H1 (cell line): ENCODE results near the gene SRCIN1. TPM values are rescaled to one million over a fixed set of nuclear protein-coding genes. Genes with fewer than 3 reads are reported as not detected.

Experiments used
- CTCF ChIA-PET: fragments of 300-600 bp; sonication (Branson Sonifier 250); formaldehyde crosslinking; loops from one replicate; lab custom pipeline; 2021; ENCODE audit not compliant: partially characterized antibody; lab: Charles Lee
- POLR2A ChIA-PET: fragments of 300-600 bp; sonication (Branson Sonifier 250); formaldehyde crosslinking; loops from one replicate; lab custom pipeline; 2021; ENCODE audit warnings: inconsistent platforms; ENCODE audit not compliant: partially characterized antibody; lab: Charles Lee
- DNase-seq, 2 experiments: peaks; one replicate each; pipeline versions ENCODE4 v3.0.0 to v3.0.0-alpha.2; 2010 to 2022; ENCODE audit warnings: low spot score in 2 of 2, low read depth in 1 of 2, mixed read lengths in 1 of 2
- FAIRE-seq: peaks from 2 replicates; lab custom pipeline; 2011; peaks lifted over from hg19 to GRCh38; lab: Jason Lieb, UNC
- H2AFZ ChIP-seq: 2 replicates; pipeline ENCODE4 v1.8.1; 2012; ENCODE audit warnings: low read length, inconsistent platforms
- H2AK5ac ChIP-seq: 2 replicates; pipeline ENCODE4 v1.6.1; 2013; ENCODE audit warnings: low read depth, low read length
- H2BK120ac ChIP-seq: replicated peaks from 2 replicates; pipeline ENCODE3; 2013; ENCODE audit warnings: low read depth, low read length, inconsistent platforms
- H2BK12ac ChIP-seq: 2 replicates; pipeline ENCODE4 v1.6.1; 2013; ENCODE audit warnings: low read depth, low read length
- H2BK15ac ChIP-seq: 2 replicates; pipeline ENCODE4 v1.6.1; 2013; ENCODE audit warnings: low read length
- H2BK20ac ChIP-seq: 2 replicates; pipeline ENCODE4 v1.6.1; 2013; ENCODE audit warnings: low read length
- H2BK5ac ChIP-seq: 2 replicates; pipeline ENCODE4 v1.6.1; 2013; ENCODE audit warnings: low read depth, low read length
- H3K14ac ChIP-seq: 2 replicates; pipeline ENCODE4 v1.6.1; 2013; ENCODE audit warnings: inconsistent platforms; ENCODE audit not compliant: insufficient read length
- H3K18ac ChIP-seq: 2 replicates; pipeline ENCODE4 v1.6.1; 2013; ENCODE audit warnings: low read length; ENCODE audit errors: extremely low read depth
- H3K23ac ChIP-seq: 2 replicates; pipeline ENCODE4 v1.6.1; 2013; ENCODE audit warnings: inconsistent platforms; ENCODE audit not compliant: insufficient read length
- H3K23me2 ChIP-seq: 2 replicates; pipeline ENCODE4 v1.6.1; 2013; ENCODE audit warnings: low read depth, low read length
- H3K27ac ChIP-seq: 2 replicates; pipeline ENCODE4 v1.6.1; 2011; ENCODE audit warnings: low read depth, low read length, inconsistent platforms
- H3K27me3 ChIP-seq, 4 experiments: replicated peaks in 1 of 4; 1 replicate in 1 of 4; 2 replicates in 3 of 4; pipeline versions ENCODE4 v1.6.1 to v1.8.1; 2011 to 2013; ENCODE audit warnings: low read length in 3 of 4, mild to moderate bottlenecking in 3 of 4, inconsistent platforms in 2 of 4, mixed read lengths in 2 of 4, moderate library complexity in 1 of 4; ENCODE audit not compliant: control insufficient read depth in 3 of 4, insufficient read depth in 3 of 4; ENCODE audit errors: extremely low read depth in 1 of 4
- H3K36me3 ChIP-seq, 4 experiments: 2 replicates each; pipeline versions ENCODE4 v1.6.1 to v1.8.1; 2011 to 2013; ENCODE audit warnings: mild to moderate bottlenecking in 4 of 4, low read length in 3 of 4, moderate library complexity in 2 of 4, control low read depth in 1 of 4, inconsistent platforms in 1 of 4; ENCODE audit not compliant: insufficient read depth in 4 of 4, control insufficient read depth in 2 of 4
- H3K4ac ChIP-seq: replicated peaks from 2 replicates; pipeline ENCODE3; 2013; ENCODE audit warnings: low read length, low read depth, mixed read lengths, inconsistent platforms; ENCODE audit not compliant: insufficient read length
- H3K4me1 ChIP-seq, 4 experiments: replicated peaks in 1 of 4; 1 replicate in 1 of 4; 2 replicates in 3 of 4; pipeline versions ENCODE4 v1.6.1 to v1.8.1; 2011 to 2013; ENCODE audit warnings: low read length in 3 of 4, inconsistent platforms in 2 of 4, mixed read lengths in 1 of 4; ENCODE audit not compliant: insufficient read depth in 4 of 4, control insufficient read depth in 3 of 4
- H3K4me2 ChIP-seq, 2 experiments: 2 replicates each; pipeline versions ENCODE4 v1.6.1 to v1.8.1; 2011 to 2013; ENCODE audit warnings: low read depth in 2 of 2, low read length in 2 of 2, control low read depth in 1 of 2, inconsistent platforms in 1 of 2, mild to moderate bottlenecking in 1 of 2; ENCODE audit not compliant: insufficient read depth in 1 of 2
- H3K4me3 ChIP-seq, 4 experiments: fragments of 200-600, 300-600 bp in 1 of 4; sonication (generic), shearing (Covaris generic), sonication (Bioruptor Twin) in 1 of 4; 2 replicates each; pipeline versions ENCODE4 v1.5.1 to v1.8.1; 2011 to 2016; ENCODE audit warnings: low read length in 4 of 4, low read depth in 3 of 4, control low read depth in 2 of 4, inconsistent platforms in 2 of 4, mild to moderate bottlenecking in 2 of 4, mixed read lengths in 1 of 4, moderate library complexity in 1 of 4; ENCODE audit not compliant: insufficient read depth in 2 of 4; ENCODE audit errors: extremely low read depth in 1 of 4
- H3K56ac ChIP-seq: replicated peaks from 2 replicates; pipeline ENCODE3; 2013; ENCODE audit warnings: low read depth, mild to moderate bottlenecking, mixed read lengths, low read length, inconsistent platforms; ENCODE audit not compliant: insufficient read length
- H3K79me1 ChIP-seq: 2 replicates; pipeline ENCODE4 v1.6.1; 2013; ENCODE audit warnings: low read depth, low read length, control low read depth
- H3K79me2 ChIP-seq, 2 experiments: 2 replicates each; pipeline versions ENCODE4 v1.6.1 to v1.8.1; 2012 to 2013; ENCODE audit warnings: low read length in 2 of 2, mild to moderate bottlenecking in 2 of 2, inconsistent platforms in 1 of 2; ENCODE audit not compliant: insufficient read depth in 2 of 2, control insufficient read depth in 1 of 2
- H3K9ac ChIP-seq, 4 experiments: replicated peaks in 1 of 4; 1 replicate in 1 of 4; 2 replicates in 3 of 4; pipeline versions ENCODE4 v1.6.1 to v1.8.1; 2011 to 2013; ENCODE audit warnings: low read depth in 3 of 4, low read length in 3 of 4, control low read depth in 2 of 4, mild to moderate bottlenecking in 2 of 4, moderate library complexity in 2 of 4, inconsistent platforms in 1 of 4; ENCODE audit errors: extremely low read depth in 1 of 4
- H3K9me3 ChIP-seq, 2 experiments: 2 replicates each; pipeline versions ENCODE4 v1.6.1 to v1.8.1; 2012 to 2013; ENCODE audit warnings: mild to moderate bottlenecking in 2 of 2, moderate library complexity in 2 of 2, control low read depth in 1 of 2, inconsistent platforms in 1 of 2, low read depth in 1 of 2, low read length in 1 of 2, mixed read lengths in 1 of 2; ENCODE audit not compliant: insufficient read depth in 2 of 2
- H4K20me1 ChIP-seq, 2 experiments: replicated peaks in 1 of 2; 2 replicates each; pipeline versions ENCODE3 to v1.8.1; 2011 to 2013; ENCODE audit warnings: inconsistent platforms in 2 of 2, low read length in 2 of 2, mild to moderate bottlenecking in 1 of 2; ENCODE audit not compliant: insufficient read depth in 2 of 2, control insufficient read depth in 1 of 2
- H4K5ac ChIP-seq: 2 replicates; pipeline ENCODE4 v1.6.1; 2013; ENCODE audit warnings: low read length, low read depth, mixed read lengths, inconsistent platforms; ENCODE audit not compliant: insufficient read length
- H4K8ac ChIP-seq: 2 replicates; pipeline ENCODE4 v1.8.0; 2013; ENCODE audit warnings: mild to moderate bottlenecking, moderate library complexity, low read length, inconsistent platforms; ENCODE audit not compliant: insufficient read depth; ENCODE audit errors: extremely low read depth
- H4K91ac ChIP-seq: replicated peaks from 2 replicates; pipeline ENCODE3; 2013; ENCODE audit warnings: low read length, mixed read lengths, inconsistent platforms; ENCODE audit not compliant: insufficient read length
- CHD2 ChIP-seq: IDR thresholded peaks from 2 replicates; pipeline ENCODE4 v1.6.1; 2012; ENCODE audit warnings: low read length, improper control_type of control experiment
- CTBP2 ChIP-seq: IDR thresholded peaks from 2 replicates; pipeline ENCODE4 v1.7.0; 2011; ENCODE audit warnings: borderline replicate concordance, mild to moderate bottlenecking, moderate library complexity, mixed read lengths, low read length; ENCODE audit not compliant: insufficient read depth, insufficient read length
- HDAC2 ChIP-seq, 2 experiments: fragments of 300-600 bp in 1 of 2; sonication (generic) in 1 of 2; IDR thresholded peaks; 2 replicates each; pipeline ENCODE4 v1.6.1; 2011 to 2012; ENCODE audit warnings: low read depth in 2 of 2, low read length in 2 of 2, mild to moderate bottlenecking in 2 of 2, moderate library complexity in 2 of 2, borderline replicate concordance in 1 of 2, inconsistent platforms in 1 of 2
- POLR2A ChIP-seq, 2 experiments: IDR thresholded peaks; 1 replicate in 1 of 2; 2 replicates in 1 of 2; pipeline ENCODE4 v1.6.1; 2011; ENCODE audit warnings: low read depth in 2 of 2, low read length in 2 of 2, mild to moderate bottlenecking in 2 of 2; ENCODE audit errors: control extremely low read depth in 1 of 2
- RAD21 ChIP-seq, 2 experiments: IDR thresholded peaks in 1 of 2; conservative IDR thresholded peaks in 1 of 2; 2 replicates each; pipeline ENCODE4 v1.6.1; 2011; ENCODE audit warnings: low read depth in 2 of 2, low read length in 2 of 2, improper control_type of control experiment in 1 of 2, inconsistent platforms in 1 of 2, mild to moderate bottlenecking in 1 of 2, moderate library complexity in 1 of 2
- SAP30 ChIP-seq: fragments of 300-600 bp; sonication (generic); IDR thresholded peaks from 2 replicates; pipeline ENCODE4 v1.7.1; 2012; ENCODE audit warnings: low read length, moderate library complexity, mild to moderate bottlenecking, inconsistent platforms; ENCODE audit not compliant: insufficient read depth, insufficient replicate concordance
- SIN3A ChIP-seq, 2 experiments: IDR thresholded peaks in 1 of 2; conservative IDR thresholded peaks in 1 of 2; 2 replicates each; pipeline ENCODE4 v1.6.1; 2011 to 2012; ENCODE audit warnings: low read length in 2 of 2, improper control_type of control experiment in 1 of 2, low read depth in 1 of 2, mild to moderate bottlenecking in 1 of 2
- SIX5 ChIP-seq: IDR thresholded peaks from 2 replicates; pipeline ENCODE4 v1.6.1; 2011; ENCODE audit warnings: mild to moderate bottlenecking, low read depth, low read length
- TAF1 ChIP-seq: IDR thresholded peaks from 2 replicates; pipeline ENCODE4 v1.6.1; 2011; ENCODE audit warnings: mild to moderate bottlenecking, low read depth, low read length
- TBP ChIP-seq: IDR thresholded peaks from 2 replicates; pipeline ENCODE4 v1.6.1; 2011; ENCODE audit warnings: low read depth, low read length, improper control_type of control experiment
- TEAD4 ChIP-seq: IDR thresholded peaks from 2 replicates; pipeline ENCODE4 v1.6.1; 2012; ENCODE audit warnings: low read depth, low read length, inconsistent platforms, mixed read lengths
- WGBS, 2 experiments: shearing (Covaris generic) in 1 of 2; methylation state at CpG; one replicate each; pipeline versions ENCODE4 v1.1.6 to v1.1.7; 2013 to 2015; ENCODE audit warnings: low lambda C conversion rate in 2 of 2, mixed read lengths in 2 of 2, inconsistent platforms in 1 of 2, low coverage in 1 of 2, missing lambda C conversion rate in 1 of 2; ENCODE audit not compliant: insufficient replicate concordance in 2 of 2, insufficient coverage in 1 of 2, insufficient read length in 1 of 2; ENCODE audit errors: extremely low coverage in 1 of 2, missing lambda C conversion rate in 1 of 2; 5-methylcytosine and 5-hydroxymethylcytosine counted together
- polyA plus RNA-seq, 7 experiments: library from polyadenylated mRNA; depleted of rRNA in 3 of 7; stranded (reverse) in 5 of 7; unstranded in 2 of 7; fragments of >200 nt in 5 of 7; fragments of 200-250 nt in 2 of 7; gene quantifications; 1 replicate in 5 of 7; 2 replicates in 1 of 7; 4 replicates in 1 of 7; pipeline versions ENCODE4 v1.2.1 to v1.2.3, GENCODE V29; 2011 to 2013; ENCODE audit warnings: missing spikeins in 2 of 7, mixed read lengths in 2 of 7
- total RNA-seq: library from RNA; stranded (reverse); fragmentation: NEBNext Ultra II Directional; extraction: Animal tissue kit (Norgen Biotek cat#: 25700); gene quantifications from 2 replicates; pipeline ENCODE4 v1.2.1, GENCODE V29; 2021
- TF ChIP-seq, protein P1 (sequence below): IDR thresholded peaks from 2 replicates; pipeline ENCODE4 v1.6.1; 2012; ENCODE audit warnings: inconsistent platforms

SRCIN1 gene
- total and polyA plus RNA-seq, 2 of the 8 experiments (the other 6 are each of a cell fraction or from before 2014, with no cell fraction given), result 2.8 to 3.8 TPM

DNA sequence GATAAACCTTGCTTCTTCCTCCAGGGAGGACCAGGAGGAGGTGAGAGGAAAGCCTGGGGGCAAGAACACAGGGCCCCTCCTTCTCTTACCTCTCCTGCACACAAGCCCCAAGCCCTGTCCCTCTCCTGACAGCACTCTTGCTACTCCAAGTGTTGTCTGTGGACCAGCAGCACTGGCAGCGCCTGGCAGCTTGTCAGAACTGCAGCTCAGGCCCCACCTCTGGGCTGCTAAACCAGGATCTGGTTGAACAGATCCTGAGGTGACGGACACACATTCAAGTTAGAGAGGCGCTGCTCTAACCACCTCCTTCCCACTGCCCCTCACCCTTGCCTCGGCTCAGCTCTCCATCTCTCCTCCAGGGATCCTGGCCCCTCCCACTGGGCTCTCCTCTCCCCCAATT lies 56.5 kb downstream of the SRCIN1 start:
- ChIA-PET CTCF (interaction anchor here (0.6 to 38.1 kb wide), 8 partner anchors 3 to 124 kb away, joined by 3 to 914 read pairs (median 150); partner anchors contain the start of gene SRCIN1), POLR2A (interaction anchor here (1.8 kb wide), 2 partner anchors 10 to 37 kb away, joined by 6 to 7 read pairs; no protein-coding TSS in a partner anchor)
- no peak overlapping the region for H3K14ac ChIP-seq
- no peak overlapping the region for H2AK5ac ChIP-seq
- H2BK15ac ChIP-seq, result no peak overlapping the region
- H2AFZ ChIP-seq, result no peak overlapping the region
- no peaks in the 10 kb centered on the region for H3K36me3 ChIP-seq
- DNase-seq (no peak), FAIRE-seq (no peak)
- no peak overlapping the region for H4K5ac ChIP-seq
- H3K4me1 ChIP-seq, result peaks cover 0 to 5% (median 0%) of the 10 kb centered on the region in 4 experiments; a peak in 2 of 7 replicates
- H3K79me2 ChIP-seq, result no peaks in the 10 kb centered on the region
- H3K23ac ChIP-seq, result no peak overlapping the region
- no peak overlapping the region for H3K27ac ChIP-seq
- H2BK5ac ChIP-seq, result no peak overlapping the region
- no peak overlapping the region for H3K18ac ChIP-seq
- no peak overlapping the region for H3K4ac ChIP-seq
- 86% methylated on average over 4 of the region's 4 CpGs; no CpG with 5 or more reads in 1 of the 2 experiments for WGBS, 2 experiments
- no peak overlapping the region for H2BK120ac ChIP-seq
- H3K79me1 ChIP-seq, result no peaks in the 10 kb centered on the region
- no peaks in the 10 kb centered on the region for H4K20me1 ChIP-seq
- no peaks in the 10 kb centered on the region for H3K23me2 ChIP-seq
- H3K56ac ChIP-seq, result no peak overlapping the region
- H3K9ac ChIP-seq, result no peak overlapping the region
- H4K91ac ChIP-seq, result no peak overlapping the region
- no peak overlapping the region for H3K4me3 ChIP-seq
- H2BK20ac ChIP-seq, result no peak overlapping the region
- H3K27me3 ChIP-seq, result no peaks in the 10 kb centered on the region; a peak in 1 of 7 replicates
- H3K9me3 ChIP-seq, result no peaks in the 10 kb centered on the region
- H2BK12ac ChIP-seq, result no peak overlapping the region
- no peak overlapping the region for H4K8ac ChIP-seq
- H3K4me2 ChIP-seq, result no peak overlapping the region
- TF ChIP-seq TAF1, result no peak
- TF ChIP-seq HDAC2 (IDR thresholded peaks at IDR 0.05; ENCODE audit: borderline replicate concordance in 1 of 2, low read depth in 2 of 2, low read length in 2 of 2), result no peak
- no peak for TF ChIP-seq CHD2
- TF ChIP-seq RAD21 (IDR thresholded peaks at IDR 0.05 in 1 of 2, conservative IDR thresholded peaks at IDR 0.05 in 1 of 2; ENCODE audit: low read depth in 2 of 2, low read length in 2 of 2), result no peak
- no peak for TF ChIP-seq SAP30
- no peak for TF ChIP-seq CTBP2
- TF ChIP-seq TEAD4, result no peak
- TF ChIP-seq SIX5, result no peak
- no peak for TF ChIP-seq TBP
- TF ChIP-seq, protein P1, sequence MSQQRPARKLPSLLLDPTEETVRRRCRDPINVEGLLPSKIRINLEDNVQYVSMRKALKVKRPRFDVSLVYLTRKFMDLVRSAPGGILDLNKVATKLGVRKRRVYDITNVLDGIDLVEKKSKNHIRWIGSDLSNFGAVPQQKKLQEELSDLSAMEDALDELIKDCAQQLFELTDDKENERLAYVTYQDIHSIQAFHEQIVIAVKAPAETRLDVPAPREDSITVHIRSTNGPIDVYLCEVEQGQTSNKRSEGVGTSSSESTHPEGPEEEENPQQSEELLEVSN, result no peak
- TF ChIP-seq SIN3A (conservative IDR thresholded peaks at IDR 0.05 in 1 of 2, IDR thresholded peaks at IDR 0.05 in 1 of 2; ENCODE audit: low read depth in 1 of 2, low read length in 2 of 2), result no peak
- no peak for TF ChIP-seq POLR2A (IDR thresholded peaks at IDR 0.05; ENCODE audit: control extremely low read depth in 1 of 2, low read depth in 2 of 2, low read length in 2 of 2)
